ENCODE measurements around the gene FHIT. TPM values are rescaled to one million over a fixed set of nuclear protein-coding genes. Genes with fewer than 3 reads are reported as not detected.

The FHIT gene
- polyA plus RNA-seq, 1 of the 3 experiments (the other 2 are of a cell fraction), result 0.41 TPM

DNA sequence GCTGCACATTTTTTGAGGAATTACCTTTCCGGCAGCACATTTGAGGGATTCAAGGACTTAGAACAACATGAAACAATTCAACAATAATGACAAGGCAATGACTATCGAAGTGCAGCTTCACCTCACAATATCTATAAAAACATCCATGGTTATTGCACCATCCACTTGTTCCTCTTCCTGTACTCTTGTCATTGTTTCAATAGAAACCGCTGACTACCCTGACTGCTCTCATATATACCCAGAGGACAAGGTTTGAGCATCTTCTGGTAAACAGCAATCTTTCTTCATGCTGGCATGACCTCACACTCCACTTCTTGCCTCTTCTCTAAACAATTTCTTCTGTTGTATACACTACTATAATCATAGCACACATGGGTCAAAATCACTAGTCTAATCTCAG is 864.9 kb downstream of the FHIT start:
- CTCF ChIA-PET, result no interaction called here
- no peaks in the 10 kb centered on the region for H4K20me1 ChIP-seq (ENCODE audit: insufficient read depth)

DNA sequence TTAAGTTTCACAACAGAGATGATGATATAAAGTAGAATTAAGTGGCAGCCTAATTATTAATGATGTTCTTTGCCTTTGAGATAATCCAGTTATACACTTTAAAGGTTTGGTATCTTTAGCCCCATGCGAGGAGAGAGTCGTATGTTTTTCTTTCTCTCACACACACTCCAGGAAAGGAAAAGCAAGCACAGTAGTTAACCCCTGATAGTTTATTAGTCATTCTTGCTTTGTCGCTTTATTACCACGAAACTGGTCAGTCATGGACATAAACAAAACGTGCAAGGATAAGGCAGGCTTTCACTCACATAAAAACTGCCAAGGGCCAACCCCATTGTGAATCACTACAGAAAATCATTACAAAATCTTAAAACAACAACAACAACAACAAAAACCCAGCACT is 866.9 kb downstream of the FHIT start:
- Histone ChIP-seq H3K36me3 (replicated peaks in 1 of 2; ENCODE audit: control insufficient read depth in 1 of 2, insufficient read depth in 2 of 2, low read length in 1 of 2) (no peaks in the 10 kb centered on the region), H3F3A (replicated peaks; ENCODE audit: insufficient read depth) (no peaks in the 10 kb centered on the region), H3K27ac (ENCODE audit: low read depth in 2 of 2, low read length in 1 of 2) (no peak overlapping the region), H3K9ac (no peak overlapping the region), H3K4me3 (ENCODE audit: low read depth in 2 of 2, low read length in 1 of 2) (no peak overlapping the region), H3K9me2 (no peaks in the 10 kb centered on the region), H3K4me1 (ENCODE audit: control insufficient read depth in 1 of 2, insufficient read depth in 2 of 2, low read depth in 1 of 2, low read length in 1 of 2) (no peaks in the 10 kb centered on the region), H3K79me2 (ENCODE audit: insufficient read depth) (no peaks in the 10 kb centered on the region), H2AFZ (ENCODE audit: low read depth) (no peak overlapping the region), H3K9me3 (no peaks in the 10 kb centered on the region), H3K4me2 (no peak overlapping the region), H4K20me1 (ENCODE audit: insufficient read depth) (no peaks in the 10 kb centered on the region), H3K27me3 (ENCODE audit: insufficient read depth) (no peaks in the 10 kb centered on the region)
- no peak for DNase-seq
- ChIA-PET CTCF (interaction anchor here (0.9 kb wide), 1 partner anchor 12 kb away, joined by 4 read pairs; no protein-coding TSS in a partner anchor), POLR2A (no interaction called here)
- no peak for TF ChIP-seq REST (IDR thresholded peaks at IDR 0.05; ENCODE audit: low read depth, low read length)
- TF ChIP-seq FOXJ3 (CRISPR knock-in tag; IDR thresholded peaks at IDR 0.05), result no peak
- TF ChIP-seq FOSL2 (IDR thresholded peaks at IDR 0.05; ENCODE audit: borderline replicate concordance, low read depth), result no peak
- no peak for TF ChIP-seq CHD2 (IDR thresholded peaks at IDR 0.05; ENCODE audit: low read length, partially characterized antibody)
- TF ChIP-seq, protein P1, sequence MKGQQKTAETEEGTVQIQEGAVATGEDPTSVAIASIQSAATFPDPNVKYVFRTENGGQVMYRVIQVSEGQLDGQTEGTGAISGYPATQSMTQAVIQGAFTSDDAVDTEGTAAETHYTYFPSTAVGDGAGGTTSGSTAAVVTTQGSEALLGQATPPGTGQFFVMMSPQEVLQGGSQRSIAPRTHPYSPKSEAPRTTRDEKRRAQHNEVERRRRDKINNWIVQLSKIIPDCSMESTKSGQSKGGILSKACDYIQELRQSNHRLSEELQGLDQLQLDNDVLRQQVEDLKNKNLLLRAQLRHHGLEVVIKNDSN (IDR thresholded peaks at IDR 0.05; ENCODE audit: borderline replicate concordance, low read depth), result no peak
- no peak for TF ChIP-seq RCOR1 (IDR thresholded peaks at IDR 0.05; ENCODE audit: low read length)
- TF ChIP-seq SMC3 (IDR thresholded peaks at IDR 0.05; ENCODE audit: low read depth, low read length), result no peak
- no peak for TF ChIP-seq JUND (IDR thresholded peaks at IDR 0.05)
- 59% methylated on average over 5 of the region's 5 CpGs for WGBS (ENCODE audit: low lambda C conversion rate)

More for the DNA sequence above, 864.9 kb downstream of the FHIT start:
- POLR2A ChIA-PET, result no interaction called here
- 70% methylated on average over 3 of the region's 3 CpGs for WGBS (ENCODE audit: low lambda C conversion rate)
- H3F3A ChIP-seq (replicated peaks; ENCODE audit: insufficient read depth), result no peaks in the 10 kb centered on the region
- H2AFZ ChIP-seq (ENCODE audit: low read depth), result no peak overlapping the region
- no peaks in the 10 kb centered on the region for H3K9me3 ChIP-seq
- no peak overlapping the region for H3K4me3 ChIP-seq (ENCODE audit: low read depth in 2 of 2, low read length in 1 of 2)
- H3K27me3 ChIP-seq (ENCODE audit: insufficient read depth), result no peaks in the 10 kb centered on the region
- no peak overlapping the region for H3K4me2 ChIP-seq
- no peak for DNase-seq
- H3K4me1 ChIP-seq (ENCODE audit: control insufficient read depth in 1 of 2, insufficient read depth in 2 of 2, low read depth in 1 of 2, low read length in 1 of 2), result no peaks in the 10 kb centered on the region
- H3K36me3 ChIP-seq (replicated peaks in 1 of 2; ENCODE audit: control insufficient read depth in 1 of 2, insufficient read depth in 2 of 2, low read length in 1 of 2), result no peaks in the 10 kb centered on the region
- no peaks in the 10 kb centered on the region for H3K79me2 ChIP-seq (ENCODE audit: insufficient read depth)
- H3K9me2 ChIP-seq, result no peaks in the 10 kb centered on the region
- no peak overlapping the region for H3K9ac ChIP-seq
- H3K27ac ChIP-seq (ENCODE audit: low read depth in 2 of 2, low read length in 1 of 2), result no peak overlapping the region
- TF ChIP-seq EP300 (IDR thresholded peaks at IDR 0.05; ENCODE audit: borderline replicate concordance in 1 of 2, low read depth in 1 of 2, low read length in 1 of 2) (no peak), YY1 (IDR thresholded peaks at IDR 0.05; ENCODE audit: low read depth) (no peak), FOXJ3 (CRISPR knock-in tag; IDR thresholded peaks at IDR 0.05) (no peak)
